GM23338 (cell line): ENCODE measurements around the gene NUP214. TPM values are rescaled to one million over a fixed set of nuclear protein-coding genes. Genes with fewer than 3 reads are reported as not detected.

Experiments
- ATAC-seq: fragments of 200-7000 bp; cut with Tn5 transposase; 3 replicates; pipeline ENCODE4 v1.9.1; 2020
- DNase-seq: peaks from one replicate; pipeline ENCODE4 v3.0.0-alpha.2; 2015; ENCODE audit warnings: low spot score
- H2AFZ ChIP-seq: fragments of 200-600 bp; sonication (generic); 2 replicates; pipeline ENCODE4 v1.8.0; 2016; ENCODE audit warnings: antibody characterized with exemption, mild to moderate bottlenecking, moderate library complexity
- H3F3A ChIP-seq: fragments of 200-600 bp; sonication (generic); replicated peaks from 2 replicates; pipeline ENCODE4 v1.8.0; 2017; ENCODE audit warnings: antibody characterized with exemption, mixed run types, low read depth
- H3K27ac ChIP-seq: fragments of 200-600 bp; sonication (generic); 2 replicates; pipeline ENCODE4 v1.6.1; 2016; ENCODE audit warnings: low read depth
- H3K27me3 ChIP-seq: fragments of 200-600 bp; sonication (generic); 2 replicates; pipeline ENCODE4 v1.8.0; 2016; ENCODE audit warnings: mild to moderate bottlenecking, mixed run types, moderate library complexity; ENCODE audit not compliant: insufficient read depth
- H3K36me3 ChIP-seq: fragments of 200-600 bp; sonication (generic); 2 replicates; pipeline ENCODE4 v1.8.0; 2016; ENCODE audit warnings: mild to moderate bottlenecking; ENCODE audit not compliant: insufficient read depth
- H3K4me1 ChIP-seq: fragments of 200-600 bp; sonication (generic); 2 replicates; pipeline ENCODE4 v1.8.0; 2016; ENCODE audit warnings: mild to moderate bottlenecking, moderate library complexity; ENCODE audit not compliant: insufficient read depth
- H3K4me2 ChIP-seq: fragments of 200-600 bp; sonication (generic); 2 replicates; pipeline ENCODE4 v1.7.1; 2017; ENCODE audit warnings: mixed run types
- H3K4me3 ChIP-seq: fragments of 200-600 bp; sonication (generic); 2 replicates; pipeline ENCODE4 v1.6.1; 2016; ENCODE audit warnings: mixed run types
- H3K79me2 ChIP-seq: fragments of 200-600 bp; sonication (generic); replicated peaks from 2 replicates; pipeline ENCODE4 v1.8.0; 2017; ENCODE audit warnings: mild to moderate bottlenecking; ENCODE audit not compliant: insufficient read depth
- H3K9me2 ChIP-seq: fragments of 200-600 bp; sonication (generic); 2 replicates; pipeline ENCODE4 v1.8.0; 2017; ENCODE audit not compliant: insufficient read depth
- H4K20me1 ChIP-seq: fragments of 200-600 bp; sonication (generic); replicated peaks from 2 replicates; pipeline ENCODE4 v1.8.0; 2017; ENCODE audit warnings: mild to moderate bottlenecking; ENCODE audit not compliant: insufficient read depth
- H3K27ac Mint-ChIP-seq: 2 replicates; pipeline ENCODE4 v1.8.0; 2020; ENCODE audit warnings: inconsistent platforms, mild to moderate bottlenecking, moderate library complexity, mixed read lengths
- H3K27me3 Mint-ChIP-seq: 3 replicates; pipeline ENCODE4 v1.8.0; 2022; ENCODE audit warnings: low read depth, mild to moderate bottlenecking, moderate library complexity, mixed read lengths, inconsistent platforms; ENCODE audit not compliant: insufficient read depth, poor library complexity
- H3K36me3 Mint-ChIP-seq: 3 replicates; pipeline ENCODE4 v1.8.0; 2021; ENCODE audit warnings: low read depth, mild to moderate bottlenecking, inconsistent platforms, moderate library complexity, mixed read lengths
- H3K4me1 Mint-ChIP-seq: 3 replicates; pipeline ENCODE4 v1.8.0; 2020; ENCODE audit warnings: mild to moderate bottlenecking, inconsistent platforms, mixed read lengths
- H3K4me3 Mint-ChIP-seq: 3 replicates; pipeline ENCODE4 v1.8.0; 2021; ENCODE audit warnings: moderate library complexity, mild to moderate bottlenecking, inconsistent platforms, mixed read lengths
- H3K9me3 Mint-ChIP-seq: 3 replicates; pipeline ENCODE4 v1.8.0; 2020; ENCODE audit warnings: moderate library complexity, mild to moderate bottlenecking, inconsistent platforms, mixed read lengths
- CREB1 ChIP-seq: fragments of 250-450 bp; sonication (Bioruptor Pico); IDR thresholded peaks from 2 replicates; pipeline ENCODE4 v1.5.0; 2020; ENCODE audit warnings: low read depth, mild to moderate bottlenecking, moderate library complexity
- EZH2 ChIP-seq: fragments of 200-600 bp; sonication (generic); IDR thresholded peaks from one replicate; pipeline ENCODE4 v1.8.0; 2017; ENCODE audit warnings: antibody characterized with exemption, mild to moderate bottlenecking, low read depth; ENCODE audit not compliant: unreplicated experiment
- NANOG ChIP-seq: IDR thresholded peaks from 2 replicates; pipeline ENCODE4 v1.6.1; 2016; ENCODE audit warnings: antibody characterized with exemption, borderline replicate concordance
- STAT1 ChIP-seq: IDR thresholded peaks from one replicate; pipeline ENCODE4 v1.6.1; 2016; ENCODE audit warnings: antibody characterized with exemption; ENCODE audit not compliant: unreplicated experiment
- ZNF331 ChIP-seq: fragments of 250-450 bp; sonication (Bioruptor Pico); IDR thresholded peaks from 2 replicates; pipeline ENCODE4 v1.5.0; 2020; ENCODE audit warnings: low read depth, mild to moderate bottlenecking, moderate library complexity
- polyA plus RNA-seq: library from polyadenylated mRNA; unstranded; fragments of >200 nt; fragmentation: Nextera tagmentation; extraction: Ambion mirVana; gene quantifications from 2 replicates; pipeline ENCODE4 v1.2.1, GENCODE V29; 2016
- total RNA-seq: library from RNA; depleted of rRNA; stranded (reverse); fragments of >200 nt; shearing (Covaris generic); gene quantifications from 2 replicates; pipeline ENCODE4 v1.2.3, GENCODE V29; 2014
- TF ChIP-seq, protein P1 (sequence below): fragments of 250-450 bp; sonication (Bioruptor Pico); IDR thresholded peaks from 2 replicates; pipeline ENCODE4 v1.5.0; 2020; ENCODE audit warnings: mild to moderate bottlenecking, moderate library complexity
- TF ChIP-seq, protein P2 (sequence below), 2 experiments: fragments of 200-600 bp in 1 of 2; sonication (generic) in 1 of 2; conservative IDR thresholded peaks; 2 replicates each; pipeline versions ENCODE4 v1.5.1 to v1.6.1; 2016 to 2017; ENCODE audit warnings: antibody characterized with exemption in 2 of 2, low read depth in 2 of 2, mild to moderate bottlenecking in 2 of 2, moderate library complexity in 1 of 2

Gene NUP214
- total and polyA plus RNA-seq, 2 experiments from 2014 or later: 36.0 to 57.0 TPM

DNA sequence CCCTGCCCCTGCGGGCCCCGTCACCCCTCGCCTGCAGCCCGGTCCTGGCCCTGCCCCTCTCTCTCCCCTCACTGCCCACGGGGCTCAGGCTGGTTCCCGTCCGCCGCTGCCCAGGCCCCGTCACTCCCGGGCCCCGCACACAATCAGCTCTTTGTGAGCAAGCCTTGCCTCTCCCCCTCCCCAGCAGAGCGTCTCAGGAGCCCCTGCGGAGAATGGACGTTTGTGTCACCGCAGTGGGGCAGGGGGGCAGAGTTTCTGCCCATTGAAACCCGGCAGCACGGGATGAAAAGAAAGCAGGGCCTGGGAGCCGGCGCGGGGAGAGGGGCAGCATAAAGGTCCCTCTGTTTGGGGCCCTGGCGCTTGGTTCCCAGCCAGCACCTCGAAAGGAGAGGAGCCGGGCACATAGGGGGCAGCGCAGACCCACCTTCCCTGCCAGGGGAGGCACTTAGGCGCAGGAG is 13.5 kb upstream of the NUP214 start (continued):
- TF ChIP-seq, protein P1, sequence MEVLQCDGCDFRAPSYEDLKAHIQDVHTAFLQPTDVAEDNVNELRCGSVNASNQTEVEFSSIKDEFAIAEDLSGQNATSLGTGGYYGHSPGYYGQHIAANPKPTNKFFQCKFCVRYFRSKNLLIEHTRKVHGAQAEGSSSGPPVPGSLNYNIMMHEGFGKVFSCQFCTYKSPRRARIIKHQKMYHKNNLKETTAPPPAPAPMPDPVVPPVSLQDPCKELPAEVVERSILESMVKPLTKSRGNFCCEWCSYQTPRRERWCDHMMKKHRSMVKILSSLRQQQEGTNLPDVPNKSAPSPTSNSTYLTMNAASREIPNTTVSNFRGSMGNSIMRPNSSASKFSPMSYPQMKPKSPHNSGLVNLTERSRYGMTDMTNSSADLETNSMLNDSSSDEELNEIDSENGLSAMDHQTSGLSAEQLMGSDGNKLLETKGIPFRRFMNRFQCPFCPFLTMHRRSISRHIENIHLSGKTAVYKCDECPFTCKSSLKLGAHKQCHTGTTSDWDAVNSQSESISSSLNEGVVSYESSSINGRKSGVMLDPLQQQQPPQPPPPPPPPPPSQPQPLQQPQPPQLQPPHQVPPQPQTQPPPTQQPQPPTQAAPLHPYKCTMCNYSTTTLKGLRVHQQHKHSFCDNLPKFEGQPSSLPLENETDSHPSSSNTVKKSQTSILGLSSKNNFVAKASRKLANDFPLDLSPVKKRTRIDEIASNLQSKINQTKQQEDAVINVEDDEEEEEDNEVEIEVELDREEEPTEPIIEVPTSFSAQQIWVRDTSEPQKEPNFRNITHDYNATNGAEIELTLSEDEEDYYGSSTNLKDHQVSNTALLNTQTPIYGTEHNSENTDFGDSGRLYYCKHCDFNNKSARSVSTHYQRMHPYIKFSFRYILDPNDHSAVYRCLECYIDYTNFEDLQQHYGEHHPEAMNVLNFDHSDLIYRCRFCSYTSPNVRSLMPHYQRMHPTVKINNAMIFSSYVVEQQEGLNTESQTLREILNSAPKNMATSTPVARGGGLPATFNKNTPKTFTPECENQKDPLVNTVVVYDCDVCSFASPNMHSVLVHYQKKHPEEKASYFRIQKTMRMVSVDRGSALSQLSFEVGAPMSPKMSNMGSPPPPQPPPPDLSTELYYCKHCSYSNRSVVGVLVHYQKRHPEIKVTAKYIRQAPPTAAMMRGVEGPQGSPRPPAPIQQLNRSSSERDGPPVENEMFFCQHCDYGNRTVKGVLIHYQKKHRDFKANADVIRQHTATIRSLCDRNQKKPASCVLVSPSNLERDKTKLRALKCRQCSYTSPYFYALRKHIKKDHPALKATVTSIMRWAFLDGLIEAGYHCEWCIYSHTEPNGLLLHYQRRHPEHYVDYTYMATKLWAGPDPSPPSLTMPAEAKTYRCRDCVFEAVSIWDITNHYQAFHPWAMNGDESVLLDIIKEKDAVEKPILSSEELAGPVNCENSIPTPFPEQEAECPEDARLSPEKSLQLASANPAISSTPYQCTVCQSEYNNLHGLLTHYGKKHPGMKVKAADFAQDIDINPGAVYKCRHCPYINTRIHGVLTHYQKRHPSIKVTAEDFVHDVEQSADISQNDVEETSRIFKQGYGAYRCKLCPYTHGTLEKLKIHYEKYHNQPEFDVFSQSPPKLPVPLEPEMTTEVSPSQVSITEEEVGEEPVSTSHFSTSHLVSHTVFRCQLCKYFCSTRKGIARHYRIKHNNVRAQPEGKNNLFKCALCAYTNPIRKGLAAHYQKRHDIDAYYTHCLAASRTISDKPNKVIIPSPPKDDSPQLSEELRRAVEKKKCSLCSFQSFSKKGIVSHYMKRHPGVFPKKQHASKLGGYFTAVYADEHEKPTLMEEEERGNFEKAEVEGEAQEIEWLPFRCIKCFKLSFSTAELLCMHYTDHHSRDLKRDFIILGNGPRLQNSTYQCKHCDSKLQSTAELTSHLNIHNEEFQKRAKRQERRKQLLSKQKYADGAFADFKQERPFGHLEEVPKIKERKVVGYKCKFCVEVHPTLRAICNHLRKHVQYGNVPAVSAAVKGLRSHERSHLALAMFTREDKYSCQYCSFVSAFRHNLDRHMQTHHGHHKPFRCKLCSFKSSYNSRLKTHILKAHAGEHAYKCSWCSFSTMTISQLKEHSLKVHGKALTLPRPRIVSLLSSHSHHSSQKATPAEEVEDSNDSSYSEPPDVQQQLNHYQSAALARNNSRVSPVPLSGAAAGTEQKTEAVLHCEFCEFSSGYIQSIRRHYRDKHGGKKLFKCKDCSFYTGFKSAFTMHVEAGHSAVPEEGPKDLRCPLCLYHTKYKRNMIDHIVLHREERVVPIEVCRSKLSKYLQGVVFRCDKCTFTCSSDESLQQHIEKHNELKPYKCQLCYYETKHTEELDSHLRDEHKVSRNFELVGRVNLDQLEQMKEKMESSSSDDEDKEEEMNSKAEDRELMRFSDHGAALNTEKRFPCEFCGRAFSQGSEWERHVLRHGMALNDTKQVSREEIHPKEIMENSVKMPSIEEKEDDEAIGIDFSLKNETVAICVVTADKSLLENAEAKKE (CRISPR knock-in tag): no peak

DNA sequence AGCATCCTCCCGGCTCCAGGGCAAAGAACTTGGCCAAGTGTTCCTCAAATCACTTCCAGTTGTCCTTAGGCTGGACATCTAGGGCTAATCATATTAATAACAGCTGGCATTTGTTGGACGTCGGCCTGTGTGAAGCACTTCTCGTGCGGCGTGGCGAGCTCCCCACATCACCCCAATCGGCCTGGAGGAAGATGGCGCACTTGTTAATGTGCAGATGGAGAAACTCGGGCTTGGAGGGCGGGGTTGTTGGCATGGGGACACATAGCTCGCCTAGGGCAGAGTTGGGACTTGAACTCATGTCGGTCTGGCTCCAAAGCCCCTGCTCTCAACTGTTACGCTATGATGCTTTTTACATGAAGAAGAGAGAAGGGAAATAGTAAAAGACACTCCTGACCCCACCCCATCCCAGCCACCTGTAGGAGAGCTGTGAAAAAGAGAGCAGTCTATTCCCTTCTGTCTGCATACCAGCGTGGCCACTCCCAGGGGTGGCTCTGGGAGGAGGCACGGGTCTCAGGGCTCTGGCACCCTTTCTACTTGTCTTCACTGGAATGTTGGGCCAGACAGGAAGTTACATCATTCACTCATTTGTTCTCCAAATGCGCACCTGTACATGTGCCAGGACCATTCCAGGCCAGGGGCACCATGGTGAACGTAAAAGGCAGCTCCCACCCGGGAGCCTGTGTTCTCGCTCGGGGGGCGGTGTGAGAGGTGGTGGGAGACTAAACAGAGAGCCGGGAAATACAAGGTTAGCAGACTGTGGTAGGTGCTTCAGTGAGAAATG is 12.8 kb upstream of the NUP214 start:
- Histone ChIP-seq H3K9me2 (no peaks in the 10 kb centered on the region), H3K27ac (peak overlapping the region; percentile 69; the same call in 1 of the 2 replicates), H3K4me3 (no peak overlapping the region), H3F3A (0 out of 2 replicates have a peak, but pooled peaks cover 3% of the 10 kb centered on the region), H3K79me2 (no peaks in the 10 kb centered on the region), H2AFZ (no peak overlapping the region), H3K4me2 (no peak overlapping the region), H3K27me3 (no peaks in the 10 kb centered on the region), H4K20me1 (0 out of 2 replicates have a peak, but pooled peaks cover 2% of the 10 kb centered on the region), H3K4me1 (peaks cover 7% of the 10 kb centered on the region), H3K36me3 (peaks cover 20% of the 10 kb centered on the region)
- peak overlapping the region; percentile 0; the same call in 1 of the 3 replicates for H3K4me3 Mint-ChIP-seq
- H3K27ac Mint-ChIP-seq: peak overlapping the region; percentile 90
- H3K36me3 Mint-ChIP-seq: peaks cover 77% of the 10 kb centered on the region
- DNase-seq: no peak
- no peaks in the 10 kb centered on the region for H3K9me3 Mint-ChIP-seq
- no peak for ATAC-seq
- peaks cover 22% of the 10 kb centered on the region for H3K4me1 Mint-ChIP-seq
- H3K27me3 Mint-ChIP-seq: peaks cover 19% of the 10 kb centered on the region
- TF ChIP-seq STAT1 (no peak), EZH2 (no peak), ZNF331 (CRISPR knock-in tag) (no peak), CREB1 (no peak), NANOG (no peak)
- TF ChIP-seq, protein P2, sequence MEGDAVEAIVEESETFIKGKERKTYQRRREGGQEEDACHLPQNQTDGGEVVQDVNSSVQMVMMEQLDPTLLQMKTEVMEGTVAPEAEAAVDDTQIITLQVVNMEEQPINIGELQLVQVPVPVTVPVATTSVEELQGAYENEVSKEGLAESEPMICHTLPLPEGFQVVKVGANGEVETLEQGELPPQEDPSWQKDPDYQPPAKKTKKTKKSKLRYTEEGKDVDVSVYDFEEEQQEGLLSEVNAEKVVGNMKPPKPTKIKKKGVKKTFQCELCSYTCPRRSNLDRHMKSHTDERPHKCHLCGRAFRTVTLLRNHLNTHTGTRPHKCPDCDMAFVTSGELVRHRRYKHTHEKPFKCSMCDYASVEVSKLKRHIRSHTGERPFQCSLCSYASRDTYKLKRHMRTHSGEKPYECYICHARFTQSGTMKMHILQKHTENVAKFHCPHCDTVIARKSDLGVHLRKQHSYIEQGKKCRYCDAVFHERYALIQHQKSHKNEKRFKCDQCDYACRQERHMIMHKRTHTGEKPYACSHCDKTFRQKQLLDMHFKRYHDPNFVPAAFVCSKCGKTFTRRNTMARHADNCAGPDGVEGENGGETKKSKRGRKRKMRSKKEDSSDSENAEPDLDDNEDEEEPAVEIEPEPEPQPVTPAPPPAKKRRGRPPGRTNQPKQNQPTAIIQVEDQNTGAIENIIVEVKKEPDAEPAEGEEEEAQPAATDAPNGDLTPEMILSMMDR (conservative IDR thresholded peaks at IDR 0.05; ENCODE audit: low read depth in 2 of 2): no peak
